GM12874 (cell line): ENCODE data around the gene DOC2A.

Experiments
- CTCF ChIP-seq: IDR thresholded peaks from 2 replicates; pipeline ENCODE4 v1.5.1; 2011; ENCODE audit warnings: low read depth, mild to moderate bottlenecking, control low read depth, low read length, moderate library complexity; ENCODE audit not compliant: insufficient read depth

DOC2A gene

GRCh38 chr16:30011714-30012504, 1.1 kb upstream of the DOC2A start:
- no peak for TF ChIP-seq CTCF

GRCh38 chr16:30009990-30010843, 610 bp downstream of the DOC2A start:
- TF ChIP-seq CTCF: no peak

- no peak for TF ChIP-seq CTCF
These were observed 1.6 kb downstream of the DOC2A start for GRCh38 chr16:30009085-30009862.

- no peak for TF ChIP-seq CTCF
These were observed 3.4 kb downstream of the DOC2A start for GRCh38 chr16:30007378-30007895.

- TF ChIP-seq CTCF: no peak
These were observed 4.0 kb downstream of the DOC2A start for GRCh38 chr16:30006659-30007377.

GRCh38 chr16:30006095-30006473, 4.7 kb downstream of the DOC2A start:
- TF ChIP-seq CTCF: no peak
